Activated T-cell treated with anti-CD3 and anti-CD28 coated beads for 1 hour (primary cell): ENCODE results near the gene EIF4G3.
"Not testable (repeated sequence)": the region's sequence is repeated elsewhere in the genome, so short reads cannot be mapped to it uniquely, and the experiment has no call there.

ENCODE experiments used
- DNase-seq: peaks from one replicate; pipeline ENCODE4 v3.0.0-alpha.2; 2020; ENCODE audit warnings: low read depth

EIF4G3 gene

GRCh38 chr1:21028520-21029145 is 148.1 kb downstream of the EIF4G3 start:
- DNase-seq = no peak

GRCh38 chr1:21027805-21028204 is 148.9 kb downstream of the EIF4G3 start:
- DNase-seq = no peak

- DNase-seq = no peak
Observed at GRCh38 chr1:21024918-21025317, 151.8 kb downstream of the EIF4G3 start.

- not testable (repeated sequence) for DNase-seq
Observed at GRCh38 chr1:21024136-21024896, 152.4 kb downstream of the EIF4G3 start.

- no peak for DNase-seq
Observed at GRCh38 chr1:21022279-21023040, 154.2 kb downstream of the EIF4G3 start.

GRCh38 chr1:21021311-21021710 is 155.4 kb downstream of the EIF4G3 start:
- DNase-seq = no peak

- DNase-seq = no peak
Observed at GRCh38 chr1:21020151-21020550, 156.5 kb downstream of the EIF4G3 start.

GRCh38 chr1:21018673-21019072 is 158.0 kb downstream of the EIF4G3 start:
- no peak for DNase-seq

GRCh38 chr1:21013510-21013909 is 163.2 kb downstream of the EIF4G3 start:
- no peak for DNase-seq

GRCh38 chr1:21012937-21013336 is 163.8 kb downstream of the EIF4G3 start:
- DNase-seq = no peak

GRCh38 chr1:21007876-21008275 is 168.8 kb downstream of the EIF4G3 start:
- no peak for DNase-seq

- no peak for DNase-seq
Observed at GRCh38 chr1:21005466-21006239, 171.0 kb downstream of the EIF4G3 start.

- no peak for DNase-seq
Observed at GRCh38 chr1:21003281-21004045, 173.2 kb downstream of the EIF4G3 start.

GRCh38 chr1:21001042-21001441 is 175.7 kb downstream of the EIF4G3 start:
- DNase-seq = no peak

GRCh38 chr1:21000245-21000594 is 176.5 kb downstream of the EIF4G3 start:
- DNase-seq = no peak

GRCh38 chr1:20999525-21000244 is 177.0 kb downstream of the EIF4G3 start:
- DNase-seq = no peak

GRCh38 chr1:20998826-20999225 is 177.9 kb downstream of the EIF4G3 start:
- DNase-seq = no peak

- no peak for DNase-seq
Observed at GRCh38 chr1:20997602-20998224, 179.0 kb downstream of the EIF4G3 start.

- DNase-seq = no peak
Observed at GRCh38 chr1:20996554-20996953, 180.1 kb downstream of the EIF4G3 start.
